Esophagus squamous epithelium (tissue), 4 donors: ENCODE measurements around the gene SMYD3.

Source experiments
- POLR2A ChIP-seq, 4 donors: fragments of 450-650 bp; IDR thresholded peaks; one replicate each; pipeline ENCODE4 v1.6.1; 2017; ENCODE audit warnings: antibody characterized with exemption in 4 of 4, mild to moderate bottlenecking in 4 of 4, moderate library complexity in 3 of 4
- TF ChIP-seq, protein P1 (sequence below), 6 experiments: fragments of 450-650 bp in 4 of 6; fragments of 200-600 bp in 2 of 6; sonication (generic) in 2 of 6; IDR thresholded peaks; one replicate each; pipeline ENCODE4 v1.5.1; 2016 to 2019; ENCODE audit warnings: antibody characterized with exemption in 6 of 6, mild to moderate bottlenecking in 4 of 6, moderate library complexity in 4 of 6

DNA sequence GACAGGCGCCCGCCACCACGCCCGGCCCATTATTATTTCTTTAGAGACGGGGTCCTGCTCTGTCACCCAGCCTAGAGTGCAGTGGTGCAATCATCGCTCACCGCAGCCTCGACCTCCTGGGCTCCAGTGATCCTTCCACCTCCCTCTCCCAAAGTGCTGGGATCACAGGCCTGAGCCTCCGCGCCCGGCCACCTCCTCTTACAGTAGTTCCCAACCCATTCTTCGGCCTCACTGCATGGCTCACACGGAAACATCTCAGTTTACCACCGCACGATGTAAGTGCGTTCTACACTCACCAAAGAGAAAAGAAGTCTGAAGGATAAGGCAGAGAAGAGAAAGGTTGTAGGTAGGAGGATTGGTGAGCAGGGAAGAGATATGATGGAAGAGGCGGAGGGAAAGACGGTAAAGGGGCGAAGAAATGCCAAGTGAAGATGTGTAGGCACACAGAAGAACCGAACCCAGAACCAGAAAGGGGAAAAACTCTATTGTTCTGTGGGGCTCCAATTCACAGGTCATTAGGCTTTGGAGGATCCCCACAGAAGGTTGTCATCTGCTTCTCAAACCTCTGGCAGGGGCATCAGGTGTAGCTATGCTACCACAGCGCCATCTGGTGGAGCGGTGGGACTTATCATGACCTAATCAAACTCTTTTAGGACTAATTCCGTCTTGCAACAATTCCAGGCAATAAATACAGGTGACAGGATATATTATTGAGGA is 504.2 kb downstream of the SMYD3 start:
- TF ChIP-seq, protein P1, sequence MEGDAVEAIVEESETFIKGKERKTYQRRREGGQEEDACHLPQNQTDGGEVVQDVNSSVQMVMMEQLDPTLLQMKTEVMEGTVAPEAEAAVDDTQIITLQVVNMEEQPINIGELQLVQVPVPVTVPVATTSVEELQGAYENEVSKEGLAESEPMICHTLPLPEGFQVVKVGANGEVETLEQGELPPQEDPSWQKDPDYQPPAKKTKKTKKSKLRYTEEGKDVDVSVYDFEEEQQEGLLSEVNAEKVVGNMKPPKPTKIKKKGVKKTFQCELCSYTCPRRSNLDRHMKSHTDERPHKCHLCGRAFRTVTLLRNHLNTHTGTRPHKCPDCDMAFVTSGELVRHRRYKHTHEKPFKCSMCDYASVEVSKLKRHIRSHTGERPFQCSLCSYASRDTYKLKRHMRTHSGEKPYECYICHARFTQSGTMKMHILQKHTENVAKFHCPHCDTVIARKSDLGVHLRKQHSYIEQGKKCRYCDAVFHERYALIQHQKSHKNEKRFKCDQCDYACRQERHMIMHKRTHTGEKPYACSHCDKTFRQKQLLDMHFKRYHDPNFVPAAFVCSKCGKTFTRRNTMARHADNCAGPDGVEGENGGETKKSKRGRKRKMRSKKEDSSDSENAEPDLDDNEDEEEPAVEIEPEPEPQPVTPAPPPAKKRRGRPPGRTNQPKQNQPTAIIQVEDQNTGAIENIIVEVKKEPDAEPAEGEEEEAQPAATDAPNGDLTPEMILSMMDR (IDR thresholded peaks at IDR 0.05): peak; percentile 82 to 89 (median 84)
- no peak for TF ChIP-seq POLR2A (IDR thresholded peaks at IDR 0.05)
